ENCODE measurements around the gene FGF2. TPM values are rescaled to one million over a fixed set of nuclear protein-coding genes. Genes with fewer than 3 reads are reported as not detected.

FGF2 gene
- total RNA-seq, result 12.1 and 17.8 TPM in 2 replicates

DNA sequence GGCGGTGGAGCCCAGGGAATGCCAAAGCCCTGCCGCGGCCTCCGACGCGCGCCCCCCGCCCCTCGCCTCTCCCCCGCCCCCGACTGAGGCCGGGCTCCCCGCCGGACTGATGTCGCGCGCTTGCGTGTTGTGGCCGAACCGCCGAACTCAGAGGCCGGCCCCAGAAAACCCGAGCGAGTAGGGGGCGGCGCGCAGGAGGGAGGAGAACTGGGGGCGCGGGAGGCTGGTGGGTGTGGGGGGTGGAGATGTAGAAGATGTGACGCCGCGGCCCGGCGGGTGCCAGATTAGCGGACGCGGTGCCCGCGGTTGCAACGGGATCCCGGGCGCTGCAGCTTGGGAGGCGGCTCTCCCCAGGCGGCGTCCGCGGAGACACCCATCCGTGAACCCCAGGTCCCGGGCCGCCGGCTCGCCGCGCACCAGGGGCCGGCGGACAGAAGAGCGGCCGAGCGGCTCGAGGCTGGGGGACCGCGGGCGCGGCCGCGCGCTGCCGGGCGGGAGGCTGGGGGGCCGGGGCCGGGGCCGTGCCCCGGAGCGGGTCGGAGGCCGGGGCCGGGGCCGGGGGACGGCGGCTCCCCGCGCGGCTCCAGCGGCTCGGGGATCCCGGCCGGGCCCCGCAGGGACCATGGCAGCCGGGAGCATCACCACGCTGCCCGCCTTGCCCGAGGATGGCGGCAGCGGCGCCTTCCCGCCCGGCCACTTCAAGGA, at the start of gene FGF2:
TSS of gene FGF2 (plus strand) at position 279 of the 705 bp plus-strand sequence. CDS start at position 623, 344 bp downstream.

GRCh38 chr4:122921971-122922876, 95.6 kb downstream of the FGF2 start, which contains the start of gene NUDT6:
Gene NUDT6 (minus strand): TSS chr4:122922597. CDS start chr4:122922572, 25 bp downstream.

Other genes starting within 250 kb of the FGF2 start
- gene IL21, start 205.8 kb upstream of the FGF2 start, total RNA-seq, result not detected in 2 replicates
- gene BBS12, start 94.1 kb upstream of the FGF2 start, total RNA-seq, result 4.3 and 6.2 TPM in 2 replicates
- gene NUDT6, start 95.8 kb downstream of the FGF2 start, total RNA-seq, result 8.4 and 11.8 TPM in 2 replicates